ENCODE data around the gene SPAG17.

DNA sequence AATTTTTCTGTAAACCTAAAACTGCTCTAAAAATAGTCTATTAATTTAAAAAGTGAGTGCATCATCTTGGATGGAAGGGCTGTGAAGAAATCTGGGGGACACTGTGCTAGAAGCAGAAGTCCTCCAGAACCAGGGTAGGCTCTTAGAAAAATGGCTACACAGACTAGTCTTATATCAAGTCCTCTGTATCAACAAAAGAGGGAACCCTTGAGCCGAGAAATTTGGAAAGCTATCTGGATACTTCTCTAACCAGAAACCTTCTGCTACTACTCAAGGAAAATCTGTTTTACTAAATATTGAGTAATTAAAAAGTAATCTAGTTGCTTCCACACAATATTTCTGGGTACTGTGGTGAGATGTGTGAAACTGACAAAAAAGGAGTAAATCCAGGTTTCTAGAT, 163.4 kb downstream of the SPAG17 start:
- TF ChIP-seq CTCF (IDR thresholded peaks at IDR 0.05) (no peak), POLR2A (IDR thresholded peaks at IDR 0.05) (no peak)

All from Peyer's patch (tissue), 4 donors.